MCF 10A (cell line): Measurements from ENCODE around the gene SLC35F4. TPM values are rescaled to one million over a fixed set of nuclear protein-coding genes. Genes with fewer than 3 reads are reported as not detected.

ENCODE experiments used
- BruUV-seq: library from RNA; stranded (reverse); fragments of 400-500 nt; replicated peaks from 2 replicates; lab custom pipeline; 2021; lab: Mats Ljungman, UMichigan
- CTCF ChIA-PET: fragments of 300-600 bp; sonication (Branson Sonifier 250); formaldehyde crosslinking; extraction: SDS; loops from one replicate; lab custom pipeline; 2021; ENCODE audit warnings: antibody characterized with exemption, inconsistent platforms; lab: Yijun Ruan, JAX
- POLR2A ChIA-PET: fragments of 300-600, 350-650 bp; sonication (Branson Sonifier 250); formaldehyde crosslinking; extraction: SDS; loops from one replicate; lab custom pipeline; 2020; ENCODE audit warnings: antibody characterized with exemption, inconsistent platforms; lab: Yijun Ruan, JAX
- DNase-seq: peaks from one replicate; pipeline ENCODE4 v3.0.0-alpha.2; 2018; ENCODE audit not compliant: unreplicated experiment
- H3K27ac Mint-ChIP-seq: one replicate; pipeline ENCODE4 v1.8.0; 2022; ENCODE audit warnings: mild to moderate bottlenecking, low read depth, mixed read lengths; ENCODE audit not compliant: unreplicated experiment
- H3K27me3 Mint-ChIP-seq: one replicate; pipeline ENCODE4 v1.8.0; 2022; ENCODE audit warnings: mixed read lengths; ENCODE audit not compliant: insufficient read depth, unreplicated experiment
- H3K36me3 Mint-ChIP-seq: one replicate; pipeline ENCODE4 v1.8.0; 2022; ENCODE audit warnings: mild to moderate bottlenecking, moderate library complexity, mixed read lengths; ENCODE audit not compliant: insufficient read depth, unreplicated experiment
- H3K4me1 Mint-ChIP-seq: one replicate; pipeline ENCODE4 v1.8.0; 2022; ENCODE audit warnings: mixed read lengths; ENCODE audit not compliant: insufficient read depth, unreplicated experiment
- H3K4me3 Mint-ChIP-seq: one replicate; pipeline ENCODE4 v1.8.0; 2022; ENCODE audit warnings: mild to moderate bottlenecking, moderate library complexity, mixed read lengths; ENCODE audit not compliant: unreplicated experiment
- H3K9me3 Mint-ChIP-seq: one replicate; pipeline ENCODE4 v1.8.0; 2022; ENCODE audit warnings: mixed read lengths; ENCODE audit not compliant: unreplicated experiment
- CTCF ChIP-seq: fragments of 200-600 bp; IDR thresholded peaks from one replicate; pipeline ENCODE4 v1.8.0; 2022; ENCODE audit warnings: antibody characterized with exemption, mild to moderate bottlenecking; ENCODE audit not compliant: unreplicated experiment
- intact Hi-C: fragments of 100-400 bp; cut with micrococcal nuclease; formaldehyde crosslinking; loops from 2 replicates; pipeline ENCODE4 v1.14.1; 2022
- total RNA-seq: library from RNA; stranded (reverse); gene quantifications from 2 replicates; pipeline ENCODE4 v1.2.3, GENCODE V29; 2022

Gene SLC35F4
- total RNA-seq, 1 experiment from 2014 or later: not detected

GRCh38 chr14:57814726-57815125 lies 51.2 kb downstream of the SLC35F4 start:
- CTCF ChIA-PET: no interaction called here
- no peak overlapping the region for H3K4me3 Mint-ChIP-seq
- POLR2A ChIA-PET: no interaction called here
- H3K9me3 Mint-ChIP-seq: no peaks in the 10 kb centered on the region
- DNase-seq: no peak
- no peaks in the 10 kb centered on the region for H3K27me3 Mint-ChIP-seq
- TF ChIP-seq CTCF: no peak
- intact Hi-C loops: no loop called here
- H3K4me1 Mint-ChIP-seq: peaks cover 8% of the 10 kb centered on the region
- no TSS peak for BruUV-seq
- no peak overlapping the region for H3K27ac Mint-ChIP-seq
- H3K36me3 Mint-ChIP-seq: no peaks in the 10 kb centered on the region

GRCh38 chr14:57812741-57813140 lies 53.2 kb downstream of the SLC35F4 start:
- intact Hi-C loops: no loop called here
- H3K4me1 Mint-ChIP-seq: peaks cover 8% of the 10 kb centered on the region
- H3K4me3 Mint-ChIP-seq: no peak overlapping the region
- DNase-seq: no peak
- H3K27me3 Mint-ChIP-seq: no peaks in the 10 kb centered on the region
- ChIA-PET POLR2A (no interaction called here), CTCF (interaction anchor here (1.2 kb wide), 1 partner anchor 11 kb away, joined by 3 read pairs; no protein-coding TSS in a partner anchor)
- H3K9me3 Mint-ChIP-seq: no peaks in the 10 kb centered on the region
- no peaks in the 10 kb centered on the region for H3K36me3 Mint-ChIP-seq
- H3K27ac Mint-ChIP-seq: no peak overlapping the region
- TF ChIP-seq CTCF: no peak
- BruUV-seq: no TSS peak

DNA sequence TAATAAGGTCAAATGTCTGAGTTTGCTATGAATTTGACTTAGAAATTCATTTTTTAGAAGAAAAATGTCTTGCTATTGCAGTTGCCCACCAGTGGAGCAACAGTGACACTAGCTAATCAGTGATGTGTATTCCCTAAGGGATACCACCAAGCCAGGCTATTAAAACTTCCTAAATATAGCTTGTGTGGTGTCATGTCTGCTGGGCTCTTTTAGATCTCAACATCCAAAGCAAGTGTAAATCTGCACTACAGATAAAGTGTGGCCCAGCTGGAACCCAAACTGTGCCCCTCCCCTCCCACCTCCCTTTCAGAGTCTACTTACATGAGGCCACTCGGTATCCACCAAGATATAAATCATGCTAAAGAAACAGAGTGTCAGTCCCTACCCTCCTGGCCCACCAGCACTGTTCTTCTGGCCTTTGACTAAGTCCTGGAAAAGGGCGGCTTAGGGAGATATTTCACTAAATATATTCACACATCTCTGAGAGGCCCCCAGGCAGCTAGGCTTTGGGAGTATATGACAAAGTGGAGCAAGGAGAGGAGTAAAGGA lies 53.8 kb downstream of the SLC35F4 start:
- CTCF ChIA-PET: no interaction called here

GRCh38 chr14:57809808-57810207 lies 56.1 kb downstream of the SLC35F4 start:
- TF ChIP-seq CTCF: no peak
- intact Hi-C loops: no loop called here
- no peaks in the 10 kb centered on the region for H3K36me3 Mint-ChIP-seq
- CTCF ChIA-PET: no interaction called here
- DNase-seq: no peak
- POLR2A ChIA-PET: interaction anchor here (2.4 kb wide), 1 partner anchor 13 kb away, joined by 10 read pairs; no protein-coding TSS in a partner anchor
- no peak overlapping the region for H3K27ac Mint-ChIP-seq
- no peaks in the 10 kb centered on the region for H3K9me3 Mint-ChIP-seq
- BruUV-seq: no TSS peak
- no peaks in the 10 kb centered on the region for H3K4me1 Mint-ChIP-seq
- no peaks in the 10 kb centered on the region for H3K27me3 Mint-ChIP-seq
- H3K4me3 Mint-ChIP-seq: no peak overlapping the region

More for the DNA sequence above, 53.8 kb downstream of the SLC35F4 start:
- intact Hi-C loops: no loop called here
- POLR2A ChIA-PET: interaction anchor here (2.4 kb wide), 1 partner anchor 11 kb away, joined by 10 read pairs; no protein-coding TSS in a partner anchor
- Mint-ChIP-seq H3K4me3 (no peak overlapping the region), H3K4me1 (peaks cover 8% of the 10 kb centered on the region), H3K27ac (no peak overlapping the region), H3K36me3 (no peaks in the 10 kb centered on the region), H3K9me3 (no peaks in the 10 kb centered on the region), H3K27me3 (no peaks in the 10 kb centered on the region)
- BruUV-seq: no TSS peak
- no peak for DNase-seq
- no peak for TF ChIP-seq CTCF
